Left lung (tissue), 10 donors: Measurements from ENCODE around the gene KCNIP2. TPM values are rescaled to one million over a fixed set of nuclear protein-coding genes. Genes with fewer than 3 reads are reported as not detected.

ENCODE experiments used
- ATAC-seq: fragments of 200-7000 bp; cut with Tn5 transposase; one replicate; pipeline ENCODE4 v1.9.1; 2020; ENCODE audit warnings: moderate library complexity
- DNase-seq, 4 donors: peaks; one replicate each; pipeline ENCODE4 v3.0.0-alpha.2; 2013 to 2020
- H3K27ac ChIP-seq, 2 donors: fragments of 200-600 bp; sonication (generic) in 1 of 2; one replicate each; pipeline versions ENCODE4 v1.5.0 to v1.8.0; 2020 to 2021
- H3K27me3 ChIP-seq, 2 donors: fragments of 200-600 bp; sonication (generic) in 1 of 2; one replicate each; pipeline versions ENCODE4 v1.5.0 to v1.8.0; 2020 to 2021
- H3K36me3 ChIP-seq, 2 donors: fragments of 200-600 bp; sonication (generic) in 1 of 2; one replicate each; pipeline versions ENCODE4 v1.5.0 to v1.8.0; 2020 to 2021
- H3K4me1 ChIP-seq, 2 donors: fragments of 200-600 bp; one replicate each; pipeline ENCODE4 v1.8.0; 2021
- H3K4me3 ChIP-seq, 2 donors: fragments of 200-600 bp; sonication (generic) in 1 of 2; one replicate each; pipeline versions ENCODE4 v1.5.0 to v1.8.0; 2020 to 2021; ENCODE audit warnings: mild to moderate bottlenecking in 1 of 2
- H3K9me3 ChIP-seq, 2 donors: fragments of 200-600 bp; sonication (generic) in 1 of 2; one replicate each; pipeline versions ENCODE4 v1.5.0 to v1.8.0; 2020 to 2021
- intact Hi-C, 2 donors: fragments of 100-400 bp; cut with DNase I; formaldehyde crosslinking; loops; one replicate each; pipeline versions ENCODE4 v1.11.2 to v1.14.2; 2022
- polyA plus RNA-seq, 6 donors: library from polyadenylated mRNA; unstranded; fragments of 120-200 nt; gene quantifications; one replicate each; pipeline ENCODE4 v1.2.1, GENCODE V29; 2013; ENCODE audit not compliant: insufficient read length in 6 of 6
- total RNA-seq, 2 donors: library from RNA; stranded (reverse); fragmentation: NEBNext Ultra II Directional; extraction: Animal tissue kit (Norgen Biotek cat#: 25700); gene quantifications; one replicate each; pipeline ENCODE4 v1.2.1, GENCODE V29; 2021
- TF ChIP-seq, protein P1 (sequence below), 2 donors: fragments of 200-600 bp; sonication (generic) in 1 of 2; IDR thresholded peaks; one replicate each; pipeline versions ENCODE4 v1.5.0 to v1.8.0; 2021; ENCODE audit warnings: antibody characterized with exemption in 2 of 2
- donor health status: DM: no; HTN: yes; CAD: no.
- donor health status: DM: no; HTN: no; CAD: no.

The KCNIP2 gene
- total and polyA plus RNA-seq, 8 donors, result 2.2 to 9.0 (median 7.8) TPM

DNA sequence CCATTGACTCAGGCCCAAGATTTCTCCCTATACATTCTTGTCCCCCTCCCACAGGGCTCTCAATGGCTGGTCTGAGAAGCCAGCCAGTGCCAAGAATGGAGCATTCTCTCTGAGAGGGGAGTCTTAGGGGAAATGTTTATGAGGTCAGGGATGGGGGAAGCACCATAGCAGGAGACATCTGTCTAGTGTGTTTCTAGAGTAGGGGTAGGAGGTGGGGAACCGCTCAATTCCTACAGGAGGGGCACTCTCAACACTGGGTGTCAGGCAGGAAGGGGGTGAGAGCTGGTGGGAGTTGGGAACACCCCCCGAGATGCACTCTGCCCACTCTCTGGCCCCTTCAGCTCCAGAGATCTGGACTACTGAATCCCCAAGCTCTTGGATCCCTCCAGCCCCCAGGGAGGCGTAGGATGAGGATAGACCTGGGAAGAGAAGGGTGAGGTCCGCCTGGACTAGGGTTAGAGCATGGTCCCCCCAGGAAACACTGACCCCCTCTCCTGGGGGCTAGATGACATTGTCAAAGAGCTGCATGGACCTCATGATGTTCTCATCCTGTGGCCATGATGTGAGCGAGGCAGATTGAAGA lies 16.7 kb downstream of the KCNIP2 start:
- TF ChIP-seq, protein P1, sequence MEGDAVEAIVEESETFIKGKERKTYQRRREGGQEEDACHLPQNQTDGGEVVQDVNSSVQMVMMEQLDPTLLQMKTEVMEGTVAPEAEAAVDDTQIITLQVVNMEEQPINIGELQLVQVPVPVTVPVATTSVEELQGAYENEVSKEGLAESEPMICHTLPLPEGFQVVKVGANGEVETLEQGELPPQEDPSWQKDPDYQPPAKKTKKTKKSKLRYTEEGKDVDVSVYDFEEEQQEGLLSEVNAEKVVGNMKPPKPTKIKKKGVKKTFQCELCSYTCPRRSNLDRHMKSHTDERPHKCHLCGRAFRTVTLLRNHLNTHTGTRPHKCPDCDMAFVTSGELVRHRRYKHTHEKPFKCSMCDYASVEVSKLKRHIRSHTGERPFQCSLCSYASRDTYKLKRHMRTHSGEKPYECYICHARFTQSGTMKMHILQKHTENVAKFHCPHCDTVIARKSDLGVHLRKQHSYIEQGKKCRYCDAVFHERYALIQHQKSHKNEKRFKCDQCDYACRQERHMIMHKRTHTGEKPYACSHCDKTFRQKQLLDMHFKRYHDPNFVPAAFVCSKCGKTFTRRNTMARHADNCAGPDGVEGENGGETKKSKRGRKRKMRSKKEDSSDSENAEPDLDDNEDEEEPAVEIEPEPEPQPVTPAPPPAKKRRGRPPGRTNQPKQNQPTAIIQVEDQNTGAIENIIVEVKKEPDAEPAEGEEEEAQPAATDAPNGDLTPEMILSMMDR (IDR thresholded peaks at IDR 0.05), result no peak

DNA sequence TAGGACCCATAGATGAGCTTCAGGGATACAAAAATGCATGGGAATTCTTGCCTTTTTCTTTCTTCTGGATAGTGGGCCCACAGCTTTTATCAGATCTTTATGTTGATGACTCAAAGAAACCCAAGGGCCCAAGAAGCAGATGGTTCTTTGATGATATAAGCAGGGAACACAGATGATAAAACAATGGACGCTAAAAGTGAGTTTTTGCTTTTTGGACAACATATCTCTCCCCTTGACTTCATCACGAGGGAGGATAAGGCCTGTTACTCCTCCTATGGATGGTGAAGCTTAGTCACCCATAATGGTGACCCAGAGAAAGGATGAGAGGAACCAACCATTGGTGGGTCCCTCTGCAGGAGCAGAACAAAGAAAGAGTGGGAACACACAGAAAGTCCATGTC lies 18.9 kb downstream of the KCNIP2 start:
- TF ChIP-seq, protein P1 (IDR thresholded peaks at IDR 0.05), result no peak
- H3K9me3 ChIP-seq, result no peaks in the 10 kb centered on the region
- ATAC-seq (no peak), DNase-seq (no peak)
- H3K27ac ChIP-seq, result no peak overlapping the region
- intact Hi-C loops, result no loop called here
- peaks cover 0 to 12% of the 10 kb centered on the region in 2 donors for H3K4me1 ChIP-seq
- H3K27me3 ChIP-seq, result no peaks in the 10 kb centered on the region
- H3K36me3 ChIP-seq, result peaks cover 0 to 9% of the 10 kb centered on the region in 2 donors
- H3K4me3 ChIP-seq, result no peak overlapping the region

More for the DNA sequence above, 16.7 kb downstream of the KCNIP2 start:
- DNase-seq, result no peak
- H3K4me3 ChIP-seq, result no peak overlapping the region
- peaks cover 0 to 9% of the 10 kb centered on the region in 2 donors for H3K36me3 ChIP-seq
- no peak overlapping the region for H3K27ac ChIP-seq
- peaks cover 9 to 26% of the 10 kb centered on the region in 2 donors for H3K4me1 ChIP-seq
- no peaks in the 10 kb centered on the region for H3K27me3 ChIP-seq
- no peaks in the 10 kb centered on the region for H3K9me3 ChIP-seq
- no peak for ATAC-seq
- intact Hi-C loops, result no loop called here

DNA sequence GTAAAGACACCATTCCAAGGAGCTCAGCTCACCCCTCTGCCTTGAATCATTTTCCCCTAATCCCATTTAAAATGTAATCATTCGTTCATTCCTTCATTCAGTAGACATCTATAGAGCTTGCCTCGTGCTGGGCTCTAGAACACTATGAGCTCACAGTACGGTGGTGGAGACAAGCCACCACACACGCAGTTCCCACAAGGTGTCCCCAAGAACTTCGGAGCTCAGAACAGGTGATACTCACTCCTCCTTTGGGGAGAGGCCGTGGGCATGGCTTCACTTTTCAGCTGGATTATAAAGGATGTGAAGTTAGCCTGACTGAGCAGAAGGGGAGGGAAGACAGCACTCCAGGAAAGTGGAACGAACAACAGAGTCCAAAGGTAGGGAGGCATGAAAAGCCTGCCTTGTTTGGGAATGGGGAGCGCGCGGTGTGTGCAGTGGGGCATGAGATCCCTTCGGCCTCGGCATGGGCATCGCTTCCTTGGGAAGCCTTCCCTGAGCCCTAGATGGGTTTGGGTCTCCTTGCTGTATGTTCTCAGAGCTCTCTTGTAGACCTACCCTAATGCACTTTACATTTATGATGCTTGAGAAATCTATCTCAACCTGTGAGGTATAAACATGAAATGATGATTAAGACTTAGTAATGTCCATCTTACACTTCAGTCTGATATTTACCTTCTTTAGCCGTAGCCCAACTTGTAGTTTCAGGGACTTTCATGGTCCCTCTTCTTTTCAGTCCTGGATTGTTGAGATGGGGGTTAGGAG lies 24.5 kb downstream of the KCNIP2 start:
- peaks cover 24 to 39% of the 10 kb centered on the region in 2 donors for H3K4me1 ChIP-seq
- H3K27ac ChIP-seq, result peak overlapping the region; percentile 94
- ATAC-seq, result peak; percentile 6
- intact Hi-C loops, result no loop called here
- H3K4me3 ChIP-seq, result peak overlapping the region; percentile 97 to 100
- no peaks in the 10 kb centered on the region for H3K36me3 ChIP-seq
- no peaks in the 10 kb centered on the region for H3K9me3 ChIP-seq
- no peaks in the 10 kb centered on the region for H3K27me3 ChIP-seq
- TF ChIP-seq, protein P1 (IDR thresholded peaks at IDR 0.05), result no peak
- no peak for DNase-seq

DNA sequence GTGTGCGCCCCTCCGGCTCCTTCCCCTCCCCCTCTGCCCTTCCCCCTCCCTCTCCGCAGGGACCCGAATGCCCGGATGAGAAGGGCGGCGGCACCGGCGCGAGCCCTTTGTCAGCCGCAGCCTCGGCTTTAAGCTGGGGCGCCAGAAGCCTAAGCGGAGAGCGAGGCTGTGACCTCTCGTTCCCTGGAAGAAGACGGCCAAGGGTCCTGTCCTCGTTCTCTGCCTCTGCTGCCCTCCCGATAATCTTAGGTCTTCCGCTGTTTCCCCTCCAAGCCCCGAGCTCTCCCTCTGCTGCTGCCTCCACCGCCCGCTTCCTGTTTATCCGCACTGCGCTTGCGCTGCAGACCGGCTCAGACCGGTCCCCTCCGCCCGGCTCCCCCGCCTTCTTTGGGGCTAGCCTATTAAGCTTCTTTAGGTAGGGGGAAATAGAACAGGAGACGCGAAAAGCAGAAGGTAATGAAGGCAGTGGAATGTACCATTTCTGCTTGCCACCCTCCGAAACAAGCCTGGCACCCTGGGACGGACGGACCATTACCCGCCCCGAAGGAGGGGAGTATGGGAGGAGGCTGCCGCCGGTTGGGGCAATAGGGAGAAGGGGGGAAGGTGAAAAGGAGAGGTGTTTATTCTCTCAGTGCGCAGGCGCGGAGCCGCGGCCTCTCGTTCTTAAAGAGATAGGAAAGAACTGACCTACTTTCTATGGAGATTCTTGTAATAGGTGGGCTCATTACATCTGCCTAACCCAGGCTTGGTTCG lies 25.3 kb downstream of the KCNIP2 start, which contains the start of gene OGA:
OGA (minus strand) TSS at position 326 of the 753 bp plus-strand sequence. CDS start 422 bp downstream, outside the sequence.
- DNase-seq, result peak; percentile 98 to 99 (median 99)
- TF ChIP-seq, protein P1 (IDR thresholded peaks at IDR 0.05), result no peak
- Histone ChIP-seq H3K9me3 (no peaks in the 10 kb centered on the region), H3K27ac (peak within 1 kb of the TSS; percentile 94), H3K36me3 (no peaks in the 10 kb centered on the region), H3K27me3 (no peaks in the 10 kb centered on the region), H3K4me3 (peak within 1 kb of the TSS; percentile 97 to 100), H3K4me1 (peaks cover 27 to 46% of the 10 kb centered on the region in 2 donors)
- ATAC-seq, result peak; percentile 92
- intact Hi-C loops, result no loop called here
